IMR-90 (cell line): ENCODE results near the gene AMBRA1. TPM values are rescaled to one million over a fixed set of nuclear protein-coding genes. Genes with fewer than 3 reads are reported as not detected.

ENCODE experiments used
- CTCF ChIP-seq: conservative IDR thresholded peaks from 2 replicates; pipeline ENCODE4 v1.5.1; 2012; ENCODE audit warnings: mild to moderate bottlenecking, low read depth, low read length, improper control_type of control experiment
- MAFK ChIP-seq: IDR thresholded peaks from 2 replicates; pipeline ENCODE4 v1.6.1; 2012; ENCODE audit warnings: low read depth, low read length, improper control_type of control experiment
- polyA plus RNA-seq, 3 experiments: library from polyadenylated mRNA; depleted of rRNA; stranded (reverse); fragments of >200 nt; gene quantifications; 2 replicates each; pipeline ENCODE4 v1.2.3, GENCODE V29; 2012; ENCODE audit warnings: low replicate concordance in 1 of 3
- total RNA-seq: library from RNA; depleted of rRNA; stranded (reverse); fragments of >200 nt; gene quantifications from 2 replicates; pipeline ENCODE4 v1.2.3, GENCODE V29; 2012

The AMBRA1 gene
- total and polyA plus RNA-seq, 2 of the 4 experiments (the other 2 are of a cell fraction) = 9.4 to 18.3 TPM

- no peak for TF ChIP-seq CTCF
- no peak for TF ChIP-seq MAFK
Observed at GRCh38 chr11:46381819-46382645, 211.8 kb downstream of the AMBRA1 start (continued).
